Measurements from ENCODE around the gene PEX3. TPM values are rescaled to one million over a fixed set of nuclear protein-coding genes. Genes with fewer than 3 reads are reported as not detected.

Gene PEX3
- total RNA-seq (10 to 100 TPM; 18.0 to 23.6 TPM), polyA plus RNA-seq (20.4 TPM)

GRCh38 chr6:143450453-143451371, at the start of gene PEX3, which contains the start of gene ADAT2:
Gene PEX3, plus strand, starts transcription at chr6:143450805. Its CDS starts 238 bp downstream, at chr6:143451043.
Gene ADAT2, minus strand, starts transcription at chr6:143450695. Its CDS starts 37 bp downstream, at chr6:143450658.
- Histone ChIP-seq H3K36me3 (ENCODE audit: insufficient read depth, low read length) (no peaks in the 10 kb centered on the region), H3K4me3 (ENCODE audit: low read length) (peak within 1 kb of the TSS; percentile 80), H3K27ac (ENCODE audit: low read depth, low read length) (peak within 1 kb of the TSS; percentile 71), H3K27me3 (ENCODE audit: insufficient read depth, low read length, poor library complexity, severe bottlenecking) (no peaks in the 10 kb centered on the region), H3K4me1 (ENCODE audit: insufficient read depth, low read length) (peaks cover 26% of the 10 kb centered on the region), H3K9me3 (ENCODE audit: low read length) (no peaks in the 10 kb centered on the region)
- H3K9me3 Mint-ChIP-seq, result no peaks in the 10 kb centered on the region
- no peaks in the 10 kb centered on the region for H3K27me3 Mint-ChIP-seq
- peaks cover 45 to 58% (median 56%) of the 10 kb centered on the region in 3 donors for H3K4me1 Mint-ChIP-seq
- peaks cover 0 to 26% (median 5%) of the 10 kb centered on the region in 3 donors for H3K36me3 Mint-ChIP-seq
- DNase-seq, result peak; percentile 86 to 94 (median 91)
- CTCF ChIA-PET, result interaction anchor here (1.1 to 1.2 kb wide), 4 partner anchors 8 to 1304 kb away, joined by 3 to 5 read pairs (median 4); partner anchors contain the start of gene FUCA2
- peak within 1 kb of the TSS; percentile 92 to 100 (median 96) for H3K4me3 Mint-ChIP-seq
- POLR2A ChIA-PET, result interaction anchor here (1.1 to 1.3 kb wide), 7 partner anchors 10 to 392 kb away, joined by 3 to 7 read pairs (median 3); partner anchors contain the start of genes FUCA2 and LTV1
- H3K27ac Mint-ChIP-seq, result peak within 1 kb of the TSS; percentile 87 to 98 (median 96)

- Histone ChIP-seq H3K4me3 (ENCODE audit: low read length) (no peak overlapping the region), H3K27ac (ENCODE audit: low read depth, low read length) (no peak overlapping the region), H3K27me3 (ENCODE audit: insufficient read depth, low read length, poor library complexity, severe bottlenecking) (no peaks in the 10 kb centered on the region), H3K9me3 (ENCODE audit: low read length) (no peaks in the 10 kb centered on the region), H3K36me3 (ENCODE audit: insufficient read depth, low read length) (no peaks in the 10 kb centered on the region), H3K4me1 (ENCODE audit: insufficient read depth, low read length) (peaks cover 33% of the 10 kb centered on the region)
- Mint-ChIP-seq H3K4me3 (peak overlapping the region in 1 of 7 donors; percentile 9), H3K27me3 (no peaks in the 10 kb centered on the region), H3K36me3 (no peaks in the 10 kb centered on the region), H3K27ac (peak overlapping the region in 7 of 8 donors; percentile 17 to 88 (median 44)), H3K9me3 (no peaks in the 10 kb centered on the region), H3K4me1 (peaks cover 47 to 56% (median 55%) of the 10 kb centered on the region in 3 donors)
- POLR2A ChIA-PET, result no interaction called here
- DNase-seq, result no peak
- CTCF ChIA-PET, result interaction anchor here (1.3 to 1.5 kb wide), 2 partner anchors 13 to 26 kb away, joined by 3 to 4 read pairs; no protein-coding TSS in a partner anchor
Observed at GRCh38 chr6:143401068-143401446, 49.5 kb upstream of the PEX3 start.

- CTCF ChIA-PET, result interaction anchor here (1.3 to 1.5 kb wide), 2 partner anchors 13 to 25 kb away, joined by 3 to 4 read pairs; no protein-coding TSS in a partner anchor
- Histone ChIP-seq H3K9me3 (ENCODE audit: low read length) (no peaks in the 10 kb centered on the region), H3K27me3 (ENCODE audit: insufficient read depth, low read length, poor library complexity, severe bottlenecking) (no peaks in the 10 kb centered on the region), H3K4me1 (ENCODE audit: insufficient read depth, low read length) (peaks cover 25% of the 10 kb centered on the region), H3K36me3 (ENCODE audit: insufficient read depth, low read length) (no peaks in the 10 kb centered on the region), H3K27ac (ENCODE audit: low read depth, low read length) (no peak overlapping the region), H3K4me3 (ENCODE audit: low read length) (no peak overlapping the region)
- no peak for DNase-seq
- POLR2A ChIA-PET, result no interaction called here
- peak overlapping the region in 2 of 7 donors; percentile 3 to 41 for H3K4me3 Mint-ChIP-seq
- H3K4me1 Mint-ChIP-seq, result peaks cover 40 to 49% (median 48%) of the 10 kb centered on the region in 3 donors
- peaks cover 0 to 3% of the 10 kb centered on the region in 2 donors for H3K27me3 Mint-ChIP-seq
- H3K36me3 Mint-ChIP-seq, result no peaks in the 10 kb centered on the region
- H3K27ac Mint-ChIP-seq, result peak overlapping the region in 2 of 8 donors; percentile 32 to 58
- H3K9me3 Mint-ChIP-seq, result no peaks in the 10 kb centered on the region
Observed at GRCh38 chr6:143401636-143402370, 48.8 kb upstream of the PEX3 start.

- Histone ChIP-seq H3K36me3 (ENCODE audit: insufficient read depth, low read length) (no peaks in the 10 kb centered on the region), H3K4me3 (ENCODE audit: low read length) (no peak overlapping the region), H3K27me3 (ENCODE audit: insufficient read depth, low read length, poor library complexity, severe bottlenecking) (no peaks in the 10 kb centered on the region), H3K9me3 (ENCODE audit: low read length) (no peaks in the 10 kb centered on the region), H3K4me1 (ENCODE audit: insufficient read depth, low read length) (peaks cover 18% of the 10 kb centered on the region), H3K27ac (ENCODE audit: low read depth, low read length) (no peak overlapping the region)
- POLR2A ChIA-PET, result no interaction called here
- H3K9me3 Mint-ChIP-seq, result no peaks in the 10 kb centered on the region
- no peak overlapping the region for H3K27ac Mint-ChIP-seq
- DNase-seq, result no peak
- no peaks in the 10 kb centered on the region for H3K36me3 Mint-ChIP-seq
- CTCF ChIA-PET, result interaction anchor here (0.9 kb wide), 1 partner anchor 24 kb away, joined by 3 read pairs; no protein-coding TSS in a partner anchor
- peaks cover 29 to 39% (median 38%) of the 10 kb centered on the region in 3 donors for H3K4me1 Mint-ChIP-seq
- no peak overlapping the region for H3K4me3 Mint-ChIP-seq
- H3K27me3 Mint-ChIP-seq, result peaks cover 0 to 3% of the 10 kb centered on the region in 2 donors
Observed at GRCh38 chr6:143402721-143403336, 47.8 kb upstream of the PEX3 start.

GRCh38 chr6:143405373-143406154, 45.0 kb upstream of the PEX3 start:
- Mint-ChIP-seq H3K27ac (no peak overlapping the region), H3K36me3 (peaks cover 0 to 10% (median 0%) of the 10 kb centered on the region in 3 donors), H3K4me1 (peaks cover 8 to 14% (median 11%) of the 10 kb centered on the region in 3 donors), H3K4me3 (no peak overlapping the region), H3K27me3 (peaks cover 0 to 3% of the 10 kb centered on the region in 2 donors), H3K9me3 (no peaks in the 10 kb centered on the region)
- DNase-seq, result no peak
- no peak overlapping the region for H3K27ac ChIP-seq (ENCODE audit: low read depth, low read length)
- H3K9me3 ChIP-seq (ENCODE audit: low read length), result no peaks in the 10 kb centered on the region
- H3K36me3 ChIP-seq (ENCODE audit: insufficient read depth, low read length), result no peaks in the 10 kb centered on the region
- POLR2A ChIA-PET, result no interaction called here
- H3K4me1 ChIP-seq (ENCODE audit: insufficient read depth, low read length), result peaks cover 10% of the 10 kb centered on the region
- CTCF ChIA-PET, result interaction anchor here (0.6 kb wide), 1 partner anchor 423 kb away, joined by 3 read pairs; no protein-coding TSS in a partner anchor
- no peak overlapping the region for H3K4me3 ChIP-seq (ENCODE audit: low read length)
- no peaks in the 10 kb centered on the region for H3K27me3 ChIP-seq (ENCODE audit: insufficient read depth, low read length, poor library complexity, severe bottlenecking)

- Histone ChIP-seq H3K9me3 (ENCODE audit: low read length) (no peaks in the 10 kb centered on the region), H3K4me3 (ENCODE audit: low read length) (no peak overlapping the region), H3K4me1 (ENCODE audit: insufficient read depth, low read length) (no peaks in the 10 kb centered on the region), H3K36me3 (ENCODE audit: insufficient read depth, low read length) (no peaks in the 10 kb centered on the region), H3K27ac (ENCODE audit: low read depth, low read length) (no peak overlapping the region), H3K27me3 (ENCODE audit: insufficient read depth, low read length, poor library complexity, severe bottlenecking) (no peaks in the 10 kb centered on the region)
- H3K36me3 Mint-ChIP-seq, result peaks cover 0 to 10% (median 0%) of the 10 kb centered on the region in 3 donors
- no peak for DNase-seq
- H3K27ac Mint-ChIP-seq, result no peak overlapping the region
- H3K4me1 Mint-ChIP-seq, result peaks cover under 1 to 3% (median 1%) of the 10 kb centered on the region in 3 donors
- H3K9me3 Mint-ChIP-seq, result no peaks in the 10 kb centered on the region
- ChIA-PET POLR2A (no interaction called here), CTCF (no interaction called here)
- H3K4me3 Mint-ChIP-seq, result no peak overlapping the region
- peaks cover 0 to 3% of the 10 kb centered on the region in 2 donors for H3K27me3 Mint-ChIP-seq
Observed at GRCh38 chr6:143406673-143407072, 43.9 kb upstream of the PEX3 start.

GRCh38 chr6:143408151-143408786, 42.3 kb upstream of the PEX3 start:
- Histone ChIP-seq H3K27me3 (ENCODE audit: insufficient read depth, low read length, poor library complexity, severe bottlenecking) (no peaks in the 10 kb centered on the region), H3K36me3 (ENCODE audit: insufficient read depth, low read length) (no peaks in the 10 kb centered on the region), H3K4me1 (ENCODE audit: insufficient read depth, low read length) (no peaks in the 10 kb centered on the region), H3K9me3 (ENCODE audit: low read length) (no peaks in the 10 kb centered on the region), H3K27ac (ENCODE audit: low read depth, low read length) (no peak overlapping the region), H3K4me3 (ENCODE audit: low read length) (no peak overlapping the region)
- ChIA-PET POLR2A (no interaction called here), CTCF (no interaction called here)
- no peak overlapping the region for H3K27ac Mint-ChIP-seq
- H3K4me1 Mint-ChIP-seq, result no peaks in the 10 kb centered on the region
- peaks cover 0 to 3% of the 10 kb centered on the region in 2 donors for H3K27me3 Mint-ChIP-seq
- H3K9me3 Mint-ChIP-seq, result no peaks in the 10 kb centered on the region
- H3K36me3 Mint-ChIP-seq, result peaks cover 0 to 10% (median 0%) of the 10 kb centered on the region in 3 donors
- no peak overlapping the region for H3K4me3 Mint-ChIP-seq
- DNase-seq, result no peak
